NOMO-1 treated with dmso at 0.1 percent for 144 hours (cell line): ENCODE measurements around the gene NCR2.

Experiments
- DNase-seq: peaks from one replicate; lab custom pipeline; 2025; ENCODE audit not compliant: unreplicated experiment; lab: John Stamatoyannopoulos, UW

The NCR2 gene

DNA sequence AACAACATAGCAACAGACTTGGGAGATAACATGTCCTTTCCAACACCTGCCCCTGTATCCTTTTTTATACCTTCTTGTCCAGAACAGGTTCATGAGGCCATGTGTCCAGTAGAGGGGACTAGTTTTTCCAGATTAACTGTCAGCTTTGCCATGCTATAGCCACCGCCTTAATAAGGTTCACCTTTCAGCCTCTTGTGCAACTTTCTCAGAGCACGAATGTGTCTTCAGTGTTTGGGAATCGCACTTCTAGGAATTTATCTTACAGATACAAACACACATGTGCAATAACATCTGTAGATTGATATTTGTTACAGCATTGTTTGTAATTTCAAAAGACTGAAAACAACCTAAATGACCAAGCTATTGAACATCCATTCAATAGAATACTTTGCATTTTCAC is 21.4 kb downstream of the NCR2 start:
- DNase-seq: no peak

DNA sequence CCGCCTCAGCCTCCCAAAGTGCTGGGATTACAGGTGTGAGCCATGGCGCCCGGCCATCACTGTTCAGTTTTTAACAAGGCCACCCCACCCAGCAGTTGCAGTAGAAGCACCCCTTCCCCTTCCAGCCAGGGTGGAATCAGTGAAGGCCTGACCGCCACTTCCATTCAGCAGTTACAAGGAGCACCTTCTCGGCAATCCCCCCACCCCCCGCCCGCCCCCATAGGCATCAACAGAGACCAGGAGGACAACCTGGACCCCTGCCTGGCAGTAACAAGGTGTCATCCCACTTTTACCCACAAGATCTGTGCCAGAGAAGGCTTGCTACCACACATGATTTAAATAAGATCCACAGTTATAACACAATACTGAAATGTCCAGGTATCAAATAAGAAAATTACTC is 23.1 kb downstream of the NCR2 start:
- DNase-seq: no peak

DNA sequence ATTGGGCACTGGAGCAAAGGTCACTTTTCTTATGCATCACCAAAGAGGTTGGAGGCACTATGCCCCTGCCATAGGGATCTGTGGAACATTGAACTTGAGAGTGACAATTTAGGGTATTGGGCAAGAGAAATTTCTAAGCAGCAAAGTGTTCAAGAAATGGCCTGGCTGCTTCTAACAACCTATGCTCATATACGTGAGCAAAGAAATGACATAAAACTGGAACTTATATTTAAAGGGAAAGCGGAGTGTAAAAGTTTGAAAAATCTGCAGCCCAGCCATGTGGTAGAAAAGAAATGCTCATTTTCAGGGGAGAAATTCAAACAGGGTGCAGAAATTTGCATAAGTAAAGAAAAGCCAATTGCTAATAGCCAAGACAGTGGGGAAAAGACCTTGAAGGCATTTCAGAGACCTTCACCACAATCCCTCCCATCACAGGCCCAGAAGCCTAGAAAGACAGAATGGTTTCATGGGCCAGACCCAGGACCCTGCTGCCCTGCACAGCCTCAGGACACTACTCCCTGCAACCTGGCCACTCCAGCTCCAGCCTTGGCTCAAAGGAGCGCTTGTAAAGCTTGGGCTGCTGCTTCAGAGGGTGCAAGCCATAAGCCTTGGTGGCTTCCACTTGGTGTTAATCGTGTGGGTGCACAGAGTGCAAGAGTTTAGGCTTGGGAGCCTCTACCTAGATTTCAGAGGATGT is 24.4 kb downstream of the NCR2 start:
- DNase-seq: no peak

DNA sequence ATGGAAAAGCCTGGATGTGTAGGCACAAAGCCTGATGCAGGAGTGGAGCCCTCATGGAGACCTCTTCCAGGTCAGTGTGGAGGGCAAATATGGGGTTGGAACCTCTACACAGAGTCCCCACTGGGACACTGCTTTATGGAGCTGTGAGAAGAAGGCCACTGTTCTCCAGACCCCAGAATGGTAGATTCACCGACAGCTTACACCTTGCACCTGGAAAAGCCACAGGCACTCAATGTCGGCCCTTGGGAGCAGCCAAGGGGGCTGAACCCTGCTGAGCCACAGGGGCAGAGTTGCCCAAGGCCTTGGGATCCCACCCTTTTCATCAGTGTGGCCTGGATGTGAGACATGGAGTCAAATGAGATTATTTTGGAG is 24.9 kb downstream of the NCR2 start:
- no peak for DNase-seq

DNA sequence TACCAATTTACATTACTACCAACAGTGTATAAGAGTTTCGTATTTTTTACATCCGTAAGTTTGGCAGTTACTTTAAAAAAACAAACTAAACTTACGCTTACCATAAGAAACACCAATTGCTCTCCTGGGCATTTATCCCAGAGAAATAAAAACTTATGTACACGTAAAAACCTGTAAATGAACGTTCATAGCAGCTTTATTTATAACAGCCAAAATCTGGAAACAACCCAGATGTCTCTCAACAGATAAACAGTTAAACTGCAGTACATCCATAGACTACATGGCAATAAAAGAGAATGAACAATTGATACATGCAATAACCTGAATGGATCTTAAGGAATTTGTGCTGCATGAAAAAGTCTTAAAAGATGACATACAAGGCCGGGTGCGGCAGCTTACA is 30.7 kb downstream of the NCR2 start:
- no peak for DNase-seq

DNA sequence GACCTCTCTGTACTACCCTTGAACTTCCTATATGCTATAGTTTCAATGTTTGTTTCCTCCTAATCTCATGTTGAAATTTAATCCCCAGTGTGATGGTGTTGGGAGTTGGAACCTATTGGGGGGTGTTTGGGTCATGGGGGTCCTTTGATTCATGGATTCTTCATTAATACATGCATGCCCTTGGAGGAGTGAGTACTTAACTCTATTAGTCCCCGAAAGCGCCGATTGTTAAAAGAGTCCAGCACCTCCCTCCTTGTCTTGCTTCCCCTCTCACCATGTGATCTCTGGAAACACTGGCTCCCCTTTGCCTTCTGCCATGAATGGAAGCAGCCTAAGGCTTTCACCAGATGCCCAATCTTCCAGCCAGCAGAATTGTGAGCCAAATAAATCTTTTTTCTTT is 31.7 kb downstream of the NCR2 start:
- DNase-seq: no peak

DNA sequence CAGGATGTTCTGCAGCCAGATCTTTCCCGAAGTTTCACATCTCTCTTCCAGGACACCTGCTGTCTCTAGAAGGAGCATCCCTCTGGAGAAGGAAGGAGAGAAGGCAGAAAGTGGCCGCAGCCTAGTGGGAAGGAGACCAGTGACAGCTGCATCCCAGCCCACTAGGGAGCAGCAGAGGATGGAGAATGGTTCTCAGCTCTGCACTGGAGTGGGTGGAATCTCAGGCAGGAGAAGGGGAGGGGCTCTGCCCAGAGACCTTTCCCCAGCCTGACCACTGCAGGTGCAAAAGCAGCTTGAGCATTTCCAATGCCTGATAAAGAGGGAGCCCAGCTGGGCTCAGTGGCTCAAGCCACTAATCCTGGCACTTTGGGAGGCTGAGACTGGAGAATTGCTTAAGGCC is 32.3 kb downstream of the NCR2 start:
- peak; percentile 17 for DNase-seq

DNA sequence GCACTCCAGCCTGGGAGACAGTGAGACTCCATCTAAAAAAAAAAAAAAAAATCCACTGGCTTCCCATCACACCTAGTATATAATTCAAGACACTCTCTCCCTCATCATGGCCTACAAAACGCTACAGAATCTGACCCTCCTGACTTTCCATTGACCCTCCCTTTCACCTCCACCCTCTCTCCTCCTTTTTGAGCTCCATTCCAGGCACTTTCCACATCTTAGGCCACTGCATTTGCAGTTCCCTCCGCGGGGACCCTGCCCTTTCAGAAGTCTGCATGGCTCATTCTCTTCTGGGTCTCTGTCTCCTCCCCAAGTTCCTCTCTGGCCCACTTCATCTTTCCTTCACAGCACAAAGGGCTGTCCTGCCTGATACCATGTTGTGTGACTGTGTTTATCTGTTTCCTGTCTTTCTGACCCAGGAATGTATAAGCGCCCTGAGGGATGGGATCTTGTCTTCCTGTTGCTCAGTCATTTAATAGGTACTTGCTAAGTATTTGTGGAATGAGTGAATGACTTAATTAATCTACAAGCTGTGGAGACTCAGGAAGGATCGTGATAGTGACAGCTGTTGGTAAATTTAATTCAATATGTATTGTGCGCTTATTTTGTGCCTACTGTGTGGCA is 35.2 kb downstream of the NCR2 start:
- DNase-seq: no peak

DNA sequence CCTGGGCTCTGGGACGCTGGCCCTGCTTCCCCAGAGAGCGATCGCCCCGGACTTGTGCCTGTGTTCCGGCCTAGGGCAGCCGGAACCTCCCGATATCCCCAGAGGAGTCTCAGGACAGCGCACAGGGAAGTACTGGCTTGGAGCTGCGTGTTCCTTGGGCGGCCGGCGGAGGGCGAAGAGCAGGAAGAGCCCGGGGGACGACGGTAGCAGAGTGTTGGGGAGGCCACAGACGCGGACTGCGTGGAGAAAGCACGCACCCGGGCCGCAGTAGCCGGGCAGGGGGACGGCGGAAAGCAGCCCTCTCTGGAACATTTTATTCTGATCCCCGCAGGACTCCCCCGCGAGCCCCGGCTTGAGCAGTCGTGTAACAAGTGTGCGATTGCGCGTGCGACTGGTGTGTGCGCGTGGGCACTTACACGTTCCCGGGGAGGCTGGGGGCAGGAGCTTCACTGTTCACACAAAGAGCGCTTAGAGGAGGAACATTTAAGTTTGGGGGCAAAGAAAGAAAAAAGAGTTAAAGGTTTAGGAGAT is 36.1 kb downstream of the NCR2 start:
- peak; percentile 27 for DNase-seq

DNA sequence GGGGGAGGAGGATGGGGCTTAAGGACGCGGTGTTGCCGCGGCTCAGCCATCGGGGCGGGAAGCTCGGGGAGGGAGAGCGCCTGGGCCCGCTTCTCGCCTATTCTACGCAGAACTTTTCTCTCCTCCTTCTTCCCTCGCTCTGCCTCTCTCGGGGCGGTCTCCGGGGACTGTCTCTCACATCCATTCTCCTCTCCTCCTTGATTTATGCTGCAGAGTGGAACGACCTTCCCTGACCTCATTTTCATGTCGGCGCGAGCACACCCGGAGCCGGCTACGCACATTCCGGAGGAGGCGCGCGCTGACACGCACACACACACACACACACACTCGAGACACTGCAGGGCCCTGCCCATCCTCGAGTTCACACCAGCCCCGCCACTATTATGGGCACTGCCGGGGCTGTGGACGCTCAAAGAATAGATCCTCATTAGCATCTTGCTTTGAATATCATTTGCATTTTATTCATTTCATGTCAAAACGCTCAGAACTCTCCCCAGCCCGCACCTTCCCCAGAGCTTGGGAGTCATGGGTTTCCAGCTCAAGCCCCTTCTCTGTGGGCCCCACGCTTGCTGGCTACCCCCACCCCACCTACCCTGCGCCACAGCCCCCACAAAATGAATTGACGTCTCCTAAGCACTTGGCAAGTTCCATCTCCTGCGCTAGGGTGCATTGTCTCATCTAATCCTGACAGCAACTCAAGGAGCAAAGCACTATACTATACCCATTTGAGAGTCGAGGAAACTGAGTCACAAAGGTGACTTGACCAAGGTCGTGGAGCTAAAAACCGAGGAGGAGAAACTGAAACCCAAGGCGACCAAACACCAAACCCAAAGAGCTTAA is 36.8 kb downstream of the NCR2 start:
- peak; percentile 25 for DNase-seq

DNA sequence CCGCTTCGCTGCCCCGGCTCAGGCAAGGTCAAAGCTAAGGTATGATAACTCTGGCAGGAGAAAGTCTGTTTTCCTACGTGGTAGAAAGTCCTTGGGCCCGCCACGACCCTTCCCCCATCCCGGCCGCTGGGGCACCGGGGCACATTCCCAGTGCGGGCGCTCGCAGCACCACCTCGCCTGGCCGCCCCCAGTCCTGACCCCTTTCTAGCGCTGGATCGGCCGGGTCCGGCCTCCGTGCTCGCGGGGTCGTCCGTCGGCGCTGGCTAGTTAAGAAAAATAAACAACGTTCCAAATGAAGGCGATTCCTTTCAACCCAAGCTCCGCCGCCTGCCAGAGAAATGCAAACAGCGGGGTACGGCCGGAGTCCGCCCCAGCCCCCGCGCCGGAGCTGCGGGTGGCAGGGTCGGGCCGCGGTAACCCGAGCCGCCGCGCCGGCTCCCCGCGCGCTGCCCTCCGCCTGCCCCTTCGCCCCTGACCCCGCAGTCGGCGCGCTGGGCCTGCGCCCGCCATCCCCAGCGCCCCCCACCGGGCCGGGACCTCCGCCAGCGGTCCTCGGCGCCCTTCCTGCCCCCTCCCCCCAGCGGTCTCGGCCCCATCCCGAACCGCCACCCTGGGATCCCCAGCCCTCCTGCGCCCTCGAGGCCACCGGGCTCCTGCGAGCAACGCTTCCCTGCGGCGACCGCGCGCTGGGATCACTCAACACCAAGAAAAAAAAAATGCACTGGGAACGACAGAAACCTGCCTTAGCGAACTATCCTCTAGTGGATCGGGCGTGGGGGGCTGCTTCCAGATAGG is 37.6 kb downstream of the NCR2 start:
- no peak for DNase-seq

DNA sequence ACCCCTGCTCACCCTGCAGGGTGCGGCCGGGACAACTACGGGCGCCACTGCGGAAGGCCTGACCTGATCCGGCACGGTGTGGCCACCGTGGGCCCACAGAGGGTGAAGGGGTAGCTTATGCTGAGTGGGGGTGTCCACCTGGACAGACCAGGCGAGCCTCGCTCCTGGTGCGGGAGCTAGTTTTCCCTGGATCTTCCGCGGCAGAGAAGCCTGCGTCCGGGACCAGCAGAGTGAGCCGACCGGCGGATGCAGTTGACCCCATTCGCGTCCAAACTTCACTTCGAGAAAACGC is 38.2 kb downstream of the NCR2 start:
- no peak for DNase-seq

DNA sequence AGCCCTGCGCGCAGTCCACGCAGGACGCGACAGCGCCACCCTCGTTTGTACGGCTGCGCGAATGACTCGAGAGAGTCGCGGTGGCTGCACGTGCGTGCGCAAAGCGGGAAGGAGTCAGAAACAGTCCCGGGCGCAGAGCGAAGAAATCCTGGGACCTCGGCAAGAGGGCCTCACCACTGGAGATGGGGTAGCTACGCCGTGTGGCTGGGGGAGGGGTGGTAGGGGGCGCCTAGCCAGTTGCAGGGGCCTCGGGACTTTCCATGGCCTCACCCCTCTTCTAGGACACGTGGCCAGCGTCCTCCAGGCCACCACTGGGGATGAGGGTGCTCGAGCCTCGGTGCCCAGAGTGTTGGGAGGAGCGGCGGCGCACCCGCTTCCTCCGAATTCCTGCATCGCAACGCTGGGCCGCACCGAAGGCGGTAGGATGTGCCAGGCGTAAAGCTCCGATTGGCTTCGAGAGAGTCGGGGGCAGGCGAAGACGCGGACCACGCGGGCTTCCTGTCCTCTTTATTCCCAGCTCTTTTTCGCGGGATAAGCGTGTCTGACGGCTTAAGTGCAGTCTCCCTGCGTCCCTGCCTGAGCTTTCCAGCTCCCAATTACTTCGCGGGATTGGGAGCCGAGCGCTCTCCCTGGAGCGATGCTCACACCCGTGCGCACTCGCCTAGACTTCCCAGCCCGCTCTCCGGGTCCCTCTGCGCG is 38.7 kb downstream of the NCR2 start:
- no peak for DNase-seq

DNA sequence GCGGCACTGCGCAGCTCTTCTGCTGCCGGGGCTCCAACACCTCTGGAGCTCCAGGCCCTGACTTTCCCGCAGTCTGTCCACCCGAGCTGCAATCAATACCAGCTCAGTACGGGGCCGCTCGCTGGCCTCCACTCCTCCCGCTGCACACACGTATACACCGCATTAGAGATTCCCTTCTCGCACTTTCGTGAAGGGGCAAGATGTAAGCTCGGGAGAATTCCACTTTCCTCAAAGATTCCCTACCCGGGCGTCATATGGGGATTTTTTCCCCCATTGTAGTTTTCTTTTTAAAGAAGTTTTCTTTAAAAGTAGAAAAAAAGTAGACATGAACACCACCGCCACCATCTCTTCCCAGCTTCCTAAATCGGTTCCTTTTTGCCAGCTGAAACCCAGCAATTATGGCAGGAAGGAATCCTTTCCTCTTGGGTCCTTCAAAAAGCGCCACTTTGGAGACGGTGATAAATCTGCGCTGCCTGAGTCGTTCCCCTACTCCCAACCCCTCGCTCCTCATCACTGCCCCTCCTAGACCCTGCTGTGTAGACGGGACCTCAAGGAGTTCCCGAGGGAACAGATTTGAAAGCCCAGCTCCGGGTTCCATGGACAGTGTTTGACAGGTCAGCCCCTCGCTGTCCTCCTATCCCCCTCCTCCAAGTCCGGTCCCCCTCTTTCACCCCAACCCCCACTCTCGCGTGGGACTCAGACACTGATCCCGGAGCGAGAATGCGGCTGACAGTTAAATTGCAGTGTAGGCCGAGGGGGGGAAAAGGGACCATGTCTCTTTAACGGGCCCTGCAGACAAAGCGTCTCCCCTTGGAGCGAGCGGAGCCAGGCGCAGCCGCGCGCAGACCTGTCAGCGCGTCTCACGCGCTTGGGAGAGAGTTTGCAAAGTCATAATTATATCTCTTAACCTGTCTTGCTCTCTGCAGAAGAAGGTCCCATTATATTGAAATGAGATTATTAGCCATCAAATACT is 39.5 kb downstream of the NCR2 start:
- no peak for DNase-seq

DNA sequence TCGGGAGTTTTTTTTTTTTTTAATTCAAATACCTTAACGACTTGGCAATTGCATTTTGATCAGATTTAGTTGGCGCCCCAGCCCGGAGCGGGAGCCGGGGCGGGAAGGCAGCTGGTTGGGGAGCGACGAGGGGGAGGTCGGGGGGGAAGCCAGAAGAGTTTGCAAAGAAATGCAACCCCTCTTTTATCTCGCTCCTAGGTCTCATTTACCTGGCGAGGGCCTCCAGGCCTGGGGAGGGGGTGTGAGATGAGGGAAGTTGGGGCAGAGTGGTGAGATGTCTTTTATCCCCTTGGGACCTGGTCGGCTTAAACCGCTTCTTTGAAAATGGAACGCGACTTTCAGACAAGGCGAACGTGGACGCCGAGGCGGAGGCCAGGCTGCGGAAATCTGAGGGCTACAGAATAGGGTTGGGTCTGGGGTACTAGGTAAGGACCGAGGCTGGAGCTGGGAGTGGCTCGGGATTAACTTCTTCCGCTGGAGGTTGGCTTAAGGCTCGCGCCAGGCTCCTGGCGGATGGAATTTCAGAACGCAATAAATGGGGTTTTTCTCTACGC is 40.3 kb downstream of the NCR2 start:
- no peak for DNase-seq

DNA sequence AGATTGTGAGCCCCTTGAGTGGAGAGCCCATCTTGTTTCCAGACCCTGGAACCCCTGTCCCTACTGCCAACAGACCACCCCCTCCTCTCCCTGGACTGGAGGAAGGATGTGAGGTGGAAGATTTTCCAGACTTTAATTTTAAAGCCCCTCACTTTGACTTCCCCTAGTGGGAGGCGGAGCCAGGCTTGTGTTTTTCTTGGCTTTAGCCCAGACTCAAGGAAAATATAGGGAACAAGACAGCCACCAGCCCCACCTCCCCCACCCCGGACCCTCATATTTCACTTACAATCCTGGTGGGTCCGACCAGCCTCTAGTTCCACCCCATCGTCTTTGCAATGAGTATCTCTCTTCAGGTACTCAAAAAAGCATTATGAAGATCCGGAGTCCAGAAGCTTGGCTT is 40.8 kb downstream of the NCR2 start:
- DNase-seq: no peak

DNA sequence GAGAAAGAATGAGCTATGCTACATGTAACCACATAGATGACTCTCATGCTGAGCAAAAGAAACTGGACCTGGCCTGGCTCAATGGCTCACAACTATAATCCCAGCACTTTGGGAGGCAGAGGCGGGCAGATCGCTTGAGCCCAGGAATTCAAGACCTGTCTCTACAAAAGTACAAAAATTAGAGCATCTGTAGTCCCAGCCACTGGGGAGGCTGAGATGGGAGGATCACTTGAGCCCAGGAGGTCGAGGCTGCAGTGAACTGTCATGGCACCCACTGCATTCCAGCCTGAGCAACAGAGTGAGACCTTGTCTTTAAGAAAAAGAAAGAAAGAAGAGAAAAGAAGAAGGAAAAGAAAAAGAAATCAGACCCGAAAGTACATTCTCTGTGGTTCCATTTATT is 41.7 kb downstream of the NCR2 start:
- no peak for DNase-seq

DNA sequence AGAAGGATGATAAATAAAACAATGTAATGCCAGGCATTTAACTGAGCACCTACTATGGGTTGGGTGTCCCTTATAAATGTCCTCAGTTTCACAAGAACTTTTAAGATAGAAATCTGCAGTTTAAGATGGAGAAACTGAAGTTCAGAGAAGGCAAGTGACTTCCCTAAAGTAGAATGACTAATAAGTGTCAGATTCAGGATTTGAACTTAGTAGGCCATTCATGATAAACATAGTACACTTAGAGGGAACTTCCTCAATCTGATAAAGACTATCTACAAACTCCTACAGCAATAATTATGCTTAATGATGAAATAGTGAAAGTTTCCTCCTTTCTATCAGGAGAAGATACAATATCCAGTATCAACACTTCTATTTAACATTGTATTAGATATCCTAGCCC is 43.9 kb downstream of the NCR2 start:
- DNase-seq: peak; percentile 62

DNA sequence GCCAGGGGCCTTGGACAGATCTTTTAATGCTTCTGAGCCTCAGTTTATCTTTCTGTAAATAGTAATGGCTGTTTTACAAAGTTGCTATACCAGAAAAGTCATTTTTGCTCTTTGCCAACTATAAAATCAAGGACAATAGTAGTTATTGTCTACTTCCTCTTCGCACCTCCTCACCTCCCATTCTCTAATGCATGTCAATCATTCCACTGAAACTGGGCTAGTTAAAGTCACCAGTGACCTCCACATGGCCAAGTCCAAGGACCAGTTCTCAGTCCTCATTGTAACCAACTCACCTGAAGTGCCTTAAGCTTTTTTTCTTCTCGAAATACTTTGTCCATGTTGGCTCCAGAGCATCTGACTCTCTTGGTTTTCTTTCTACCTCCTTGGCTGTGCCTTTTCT is 51.2 kb downstream of the NCR2 start:
- no peak for DNase-seq
